GM21447 (cell line): ENCODE measurements around the gene RS1.
A peak's percentile ranks its signal among the peaks of the same experiment; 100 is the strongest.

ENCODE experiments used
- ATAC-seq: cut with Tn5 transposase; IDR thresholded peaks from one replicate; pipeline ENCODE4 v1.9.1; 2021; ENCODE audit not compliant: unreplicated experiment

Gene RS1

GRCh38 chrX:18672008-18672407 lies at the start of gene RS1:
Gene RS1 (minus strand): TSS chrX:18672108. CDS start chrX:18672068, 40 bp downstream.
- ATAC-seq, result no peak

GRCh38 chrX:18719852-18720251 lies 47.9 kb upstream of the RS1 start:
- ATAC-seq, result no peak

- no peak for ATAC-seq
Observed at GRCh38 chrX:18714910-18715309, 43.0 kb upstream of the RS1 start.

DNA sequence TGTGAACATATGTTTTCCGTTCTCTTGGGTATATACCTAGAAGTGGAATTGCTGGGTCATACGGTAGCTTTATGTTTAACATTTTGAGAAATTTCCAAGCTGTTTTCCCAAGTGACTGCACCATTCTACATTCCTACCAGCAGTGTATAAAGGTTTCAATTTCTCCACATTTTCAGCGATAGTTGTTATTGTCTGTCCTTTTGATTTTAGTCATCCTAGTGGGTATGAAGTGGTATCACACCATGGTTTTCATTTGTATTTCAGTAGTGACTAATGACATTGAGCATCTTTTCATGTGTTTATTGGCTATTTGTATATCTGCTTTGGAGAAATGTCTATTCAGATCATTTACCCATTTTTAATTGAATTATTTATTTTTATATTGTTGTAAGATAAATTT lies 37.9 kb upstream of the RS1 start:
- ATAC-seq, result no peak

DNA sequence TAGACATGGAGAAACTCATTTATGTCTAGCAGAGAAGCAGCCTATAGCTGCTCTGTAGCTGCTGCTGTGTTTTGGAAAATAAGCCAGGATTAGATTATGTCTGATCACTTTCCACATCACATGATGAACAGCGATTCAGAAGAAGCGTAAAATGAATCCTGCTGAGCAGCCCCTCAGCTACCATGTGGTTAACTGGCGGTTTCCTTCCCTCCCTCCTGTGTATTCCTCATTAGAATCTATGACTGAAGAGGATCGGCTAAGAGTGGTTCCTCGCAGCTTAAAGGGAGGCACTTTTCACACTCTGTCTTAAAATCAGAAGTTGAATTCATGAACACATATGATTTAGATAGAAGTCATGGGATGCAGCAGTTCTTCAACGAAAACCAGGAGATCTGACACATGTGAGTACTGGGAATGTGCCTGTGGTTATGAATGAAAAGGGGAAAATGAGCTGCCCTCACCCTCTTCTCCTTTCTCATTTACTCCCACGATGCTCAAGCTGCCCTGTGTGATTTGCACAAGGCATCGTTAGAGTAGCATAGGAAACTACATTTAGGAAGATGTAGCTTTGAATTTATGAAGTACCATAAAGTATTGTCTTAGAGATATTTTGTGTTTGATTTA lies 35.6 kb upstream of the RS1 start, which contains the start of gene PPEF1:
PPEF1 (plus strand) TSS at position 220 of the 624 bp plus-strand sequence; CDS start at position 356, 136 bp downstream.
- ATAC-seq, result no peak

DNA sequence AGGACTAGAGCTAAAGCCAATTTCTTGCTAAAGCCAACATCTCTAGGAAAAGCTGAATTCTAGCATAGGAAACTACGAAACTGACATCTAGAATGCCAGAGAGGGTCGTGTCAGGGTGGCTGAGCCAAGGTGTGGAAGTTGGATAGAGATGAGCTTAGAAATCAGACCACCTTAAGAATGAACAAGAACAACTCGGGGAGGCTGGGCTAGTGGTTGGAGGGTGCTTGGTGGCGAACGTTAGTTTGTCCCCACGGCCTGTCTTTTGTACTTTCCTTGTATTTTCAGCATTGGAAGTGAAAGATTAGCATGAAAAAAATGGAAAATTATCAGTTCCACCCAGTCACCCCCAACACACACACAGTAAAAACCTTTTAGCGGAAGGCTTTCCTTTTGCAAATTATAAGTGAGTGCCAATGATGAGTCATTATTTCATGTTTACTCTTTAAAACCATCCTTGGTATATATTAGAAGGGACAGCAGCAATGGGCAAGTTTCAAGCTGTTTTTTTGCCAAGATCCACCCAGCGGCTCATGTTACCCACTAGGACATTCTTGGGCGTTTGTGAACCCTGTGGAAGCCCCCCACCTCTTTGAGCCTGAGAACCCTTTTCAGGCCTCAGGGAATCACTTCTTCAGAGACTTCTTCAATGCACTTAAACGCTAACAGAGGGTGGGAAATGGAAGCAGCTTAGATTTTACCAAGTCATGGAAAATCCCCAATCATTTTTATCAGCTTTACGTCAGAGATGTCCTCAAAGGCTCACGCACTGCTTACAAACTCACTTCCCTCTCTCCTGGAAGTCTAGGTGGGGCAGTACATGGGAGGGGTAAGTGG lies 30.7 kb upstream of the RS1 start:
- no peak for ATAC-seq

DNA sequence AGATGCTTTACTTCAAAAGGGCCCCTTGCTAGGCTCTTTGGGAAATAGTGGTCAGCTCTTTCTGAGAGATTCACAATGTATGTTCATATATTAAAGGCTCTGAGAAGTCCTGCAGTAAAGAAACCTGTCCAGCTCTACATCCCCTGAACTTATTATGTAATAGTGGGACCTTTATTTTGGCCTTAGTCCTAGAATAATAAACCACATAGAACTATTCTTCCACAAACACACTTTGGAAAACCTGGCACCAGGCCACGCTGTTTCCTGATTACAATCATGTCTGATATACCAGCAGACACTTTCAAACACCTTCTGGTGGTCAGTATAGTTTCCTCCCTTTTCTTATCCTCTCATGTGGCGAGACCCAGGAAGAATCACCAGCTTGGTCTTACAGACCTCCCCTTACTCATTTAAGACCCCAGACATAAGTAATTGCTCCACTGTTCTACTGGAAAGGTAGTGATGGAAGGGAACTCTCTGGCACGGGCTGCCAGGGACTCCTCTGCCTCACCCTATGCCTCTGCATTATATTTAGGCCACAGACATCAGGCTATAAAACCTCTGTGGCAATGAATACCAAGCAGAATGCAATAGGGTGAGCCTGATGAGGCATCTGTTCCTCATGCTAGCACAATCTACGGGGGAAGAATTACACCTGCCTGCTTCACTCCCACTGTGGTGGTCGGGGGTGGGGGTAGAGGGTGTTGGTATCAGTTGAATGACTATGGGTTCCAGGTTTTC lies 29.9 kb upstream of the RS1 start:
- no peak for ATAC-seq

DNA sequence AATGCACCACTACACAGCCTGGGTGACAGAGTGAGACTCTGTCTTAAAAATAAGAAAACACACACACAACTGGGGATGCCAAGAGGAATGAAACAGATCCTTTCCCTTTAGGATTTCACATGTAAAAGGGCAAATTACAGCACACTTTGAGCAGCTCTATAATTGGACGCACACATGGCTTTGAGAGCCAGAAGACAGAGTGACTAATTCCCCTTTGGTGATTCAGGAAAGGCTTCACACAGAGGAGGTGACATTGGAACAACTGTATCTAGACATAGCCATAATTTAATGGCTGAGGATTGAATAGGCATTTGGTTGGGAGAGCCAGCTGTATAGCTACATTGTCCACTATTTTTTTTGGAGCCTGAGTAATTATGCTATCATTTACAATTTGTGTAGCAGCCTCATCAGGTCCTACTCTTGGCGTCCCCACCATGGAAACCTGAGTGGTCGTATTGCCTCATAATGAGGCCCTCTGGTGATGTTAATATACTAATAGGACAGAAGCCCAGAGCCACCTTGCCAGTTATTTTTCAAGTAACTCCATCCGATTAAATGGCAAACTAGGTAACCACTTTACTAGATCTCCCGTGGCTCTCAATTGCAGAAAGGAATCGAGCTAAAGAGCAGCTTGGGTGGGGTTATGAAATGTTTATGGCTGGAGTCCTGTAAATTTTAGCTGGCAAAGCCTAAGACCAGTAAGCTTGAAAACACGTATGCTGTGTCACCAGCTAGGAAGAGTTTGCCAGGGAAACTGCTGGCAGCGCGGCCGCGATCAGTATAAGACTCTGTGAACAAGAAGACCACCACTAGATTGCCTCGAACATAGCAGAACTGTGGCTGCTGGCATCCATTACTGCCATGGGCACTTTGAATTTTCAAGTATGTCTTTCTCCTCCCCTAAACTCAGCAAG lies 27.1 kb upstream of the RS1 start:
- no peak for ATAC-seq

GRCh38 chrX:18696653-18697052 lies 24.7 kb upstream of the RS1 start:
- ATAC-seq, result no peak

DNA sequence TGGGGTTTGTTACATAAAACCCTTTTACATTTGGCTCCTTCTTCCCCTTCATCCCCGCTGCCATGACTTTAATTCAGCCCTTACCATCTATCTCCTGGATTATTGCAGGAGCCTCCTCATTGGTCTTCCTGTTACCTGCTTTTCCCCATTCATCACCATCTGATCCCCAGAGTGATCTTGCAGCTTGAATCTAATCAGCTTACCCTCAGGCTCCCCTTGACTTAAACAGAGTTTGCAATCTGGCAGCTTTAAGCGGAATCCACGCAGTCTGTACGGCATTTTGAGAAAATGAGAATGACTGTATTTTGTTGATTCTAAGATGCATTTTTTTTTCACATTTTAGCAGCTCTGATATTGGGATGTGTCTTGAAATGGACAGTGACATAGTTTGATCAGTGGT lies 20.6 kb upstream of the RS1 start:
- ATAC-seq, result no peak

DNA sequence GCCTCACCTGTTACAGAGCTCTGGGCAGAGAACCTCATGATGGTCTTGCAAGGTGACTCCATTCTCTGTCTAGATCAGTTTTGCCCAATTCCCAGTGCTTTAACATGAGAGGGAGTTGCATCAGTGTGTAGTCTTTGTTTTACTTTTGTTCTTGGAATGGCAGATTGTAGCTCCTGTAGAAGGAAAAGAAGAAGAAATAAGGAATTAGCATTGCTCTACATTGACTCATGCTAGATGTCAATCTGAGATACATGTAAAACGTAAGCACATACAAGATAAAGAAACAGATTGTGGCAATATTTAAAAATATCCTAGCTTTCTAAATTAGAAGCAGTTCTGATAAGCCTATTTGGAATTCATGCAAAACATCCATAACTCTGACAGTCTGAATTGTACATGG lies 19.5 kb upstream of the RS1 start:
- no peak for ATAC-seq

- ATAC-seq, result no peak
Observed at GRCh38 chrX:18687856-18688495, 16.1 kb upstream of the RS1 start.

- ATAC-seq, result no peak
Observed at GRCh38 chrX:18682979-18683387, 11.1 kb upstream of the RS1 start.

- no peak for ATAC-seq
Observed at GRCh38 chrX:18681996-18682395, 10.1 kb upstream of the RS1 start.

- ATAC-seq, result no peak
Observed at GRCh38 chrX:18677161-18677869, 5.4 kb upstream of the RS1 start.

- no peak for ATAC-seq
Observed at GRCh38 chrX:18676470-18676869, 4.6 kb upstream of the RS1 start.

GRCh38 chrX:18676050-18676449 lies 4.1 kb upstream of the RS1 start:
- ATAC-seq, result no peak

DNA sequence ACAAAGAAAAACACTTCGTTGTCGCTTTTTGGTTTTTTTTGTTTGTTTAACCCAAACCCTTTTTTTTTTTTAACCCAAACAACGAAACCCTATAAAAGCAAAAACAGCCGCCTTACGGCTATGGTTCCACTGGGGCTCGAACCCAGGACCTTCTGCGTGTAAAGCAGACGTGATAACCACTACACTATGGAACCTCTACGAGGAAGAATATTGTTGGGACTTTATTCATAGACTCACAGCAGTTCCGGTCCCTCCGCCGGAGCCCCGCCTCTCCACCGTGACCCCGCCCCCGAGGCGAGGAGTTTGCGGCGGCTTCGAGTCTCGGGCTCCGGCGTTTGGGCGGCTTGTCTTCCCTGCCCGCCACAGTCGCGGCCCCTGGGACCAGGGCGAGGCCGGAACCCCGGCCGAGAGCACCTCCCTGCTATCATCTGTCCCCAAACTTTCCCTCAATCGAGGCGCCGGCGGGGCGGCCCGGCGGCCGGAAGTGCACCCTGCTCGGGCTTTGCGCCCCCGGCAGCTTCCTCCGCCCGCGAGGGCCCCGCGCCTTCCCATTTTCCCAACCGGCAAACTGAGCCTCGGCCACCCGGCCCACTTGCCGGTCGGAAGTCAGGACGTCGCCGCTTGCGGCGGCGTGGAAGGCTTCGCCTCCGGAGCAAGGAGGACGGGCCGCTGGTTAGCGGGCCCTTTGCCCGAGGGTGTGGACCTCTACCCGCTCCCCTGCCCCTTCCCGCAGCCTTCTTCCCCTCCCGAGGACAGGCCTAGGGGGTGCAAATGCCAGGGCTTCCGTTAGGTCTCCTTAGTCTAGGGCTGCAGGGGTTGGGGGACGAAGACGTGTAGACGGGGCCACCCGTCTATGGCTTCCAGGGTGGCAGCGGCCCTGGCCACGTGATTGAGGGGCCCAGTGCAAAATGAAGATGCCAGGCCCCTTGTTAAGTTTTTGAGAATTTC lies 3.2 kb upstream of the RS1 start:
- ATAC-seq, result peak; percentile 74

DNA sequence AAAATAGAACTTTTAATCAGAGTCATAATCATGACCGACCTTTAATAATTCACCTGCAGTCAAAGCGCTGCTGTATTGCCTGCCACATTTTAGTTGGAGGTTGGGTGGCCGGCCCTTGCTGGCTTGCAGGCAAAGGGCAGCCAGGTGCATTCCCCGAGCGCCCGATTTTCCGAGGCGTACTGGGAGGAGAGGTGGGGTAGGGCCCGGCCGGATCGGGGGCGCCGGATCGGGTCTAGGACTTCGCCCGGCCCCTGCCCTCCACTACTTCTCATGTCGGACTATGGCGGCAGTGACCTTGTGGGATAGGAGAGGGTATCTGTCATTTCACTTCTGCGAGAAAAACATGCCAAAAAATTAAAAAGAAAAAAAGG lies 2.5 kb upstream of the RS1 start:
- ATAC-seq, result peak; percentile 44
